ENCODE data around the gene STBD1. TPM values are rescaled to one million over a fixed set of nuclear protein-coding genes. Genes with fewer than 3 reads are reported as not detected.

STBD1 gene
- total RNA-seq, 4 donors from 2014 or later: 1.0 to 2.5 (median 1.4) TPM

DNA sequence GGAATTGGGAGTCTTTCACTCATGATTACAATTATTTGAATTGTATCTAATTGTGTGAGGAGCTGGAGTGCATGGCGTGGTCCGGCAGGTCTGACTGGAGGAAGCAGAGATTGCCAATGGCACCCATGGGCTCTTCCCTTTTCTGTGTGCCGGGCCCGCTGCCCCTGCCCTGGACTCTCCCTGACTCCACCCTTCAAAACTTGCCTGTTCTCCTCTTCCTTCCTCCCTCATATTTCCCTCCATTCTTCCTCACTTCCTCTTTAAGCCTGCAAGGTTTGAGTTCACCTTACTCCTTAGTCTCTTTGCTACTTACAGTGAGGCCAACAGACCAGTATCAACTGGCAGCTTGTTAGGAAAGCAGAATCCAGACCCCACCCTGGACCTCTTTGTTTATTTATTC lies 6.5 kb upstream of the STBD1 start:
- H3K4me3 ChIP-seq (replicated peaks in 1 of 3): no peak overlapping the region
- intact Hi-C loops (cut with DNase I): loop anchor here (10.0 kb wide), 1 partner anchor 115 kb away; no protein-coding TSS in a partner anchor
- H3K9me3 ChIP-seq: no peaks in the 10 kb centered on the region
- H3K27ac ChIP-seq: no peak overlapping the region
- WGBS, 2 donors: 77 to 87% methylated on average over 4 of the region's 4 CpGs
- H3K36me3 ChIP-seq: no peaks in the 10 kb centered on the region
- no peaks in the 10 kb centered on the region for H3K4me1 ChIP-seq
- no peaks in the 10 kb centered on the region for H3K27me3 ChIP-seq
- DNase-seq: no peak
- TF ChIP-seq POLR2A (IDR thresholded peaks at IDR 0.05): no peak
- TF ChIP-seq, protein P1, sequence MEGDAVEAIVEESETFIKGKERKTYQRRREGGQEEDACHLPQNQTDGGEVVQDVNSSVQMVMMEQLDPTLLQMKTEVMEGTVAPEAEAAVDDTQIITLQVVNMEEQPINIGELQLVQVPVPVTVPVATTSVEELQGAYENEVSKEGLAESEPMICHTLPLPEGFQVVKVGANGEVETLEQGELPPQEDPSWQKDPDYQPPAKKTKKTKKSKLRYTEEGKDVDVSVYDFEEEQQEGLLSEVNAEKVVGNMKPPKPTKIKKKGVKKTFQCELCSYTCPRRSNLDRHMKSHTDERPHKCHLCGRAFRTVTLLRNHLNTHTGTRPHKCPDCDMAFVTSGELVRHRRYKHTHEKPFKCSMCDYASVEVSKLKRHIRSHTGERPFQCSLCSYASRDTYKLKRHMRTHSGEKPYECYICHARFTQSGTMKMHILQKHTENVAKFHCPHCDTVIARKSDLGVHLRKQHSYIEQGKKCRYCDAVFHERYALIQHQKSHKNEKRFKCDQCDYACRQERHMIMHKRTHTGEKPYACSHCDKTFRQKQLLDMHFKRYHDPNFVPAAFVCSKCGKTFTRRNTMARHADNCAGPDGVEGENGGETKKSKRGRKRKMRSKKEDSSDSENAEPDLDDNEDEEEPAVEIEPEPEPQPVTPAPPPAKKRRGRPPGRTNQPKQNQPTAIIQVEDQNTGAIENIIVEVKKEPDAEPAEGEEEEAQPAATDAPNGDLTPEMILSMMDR (IDR thresholded peaks at IDR 0.05): no peak

- Histone ChIP-seq H3K4me3 (replicated peaks in 1 of 3) (no peak overlapping the region), H3K4me1 (no peaks in the 10 kb centered on the region), H3K27me3 (no peaks in the 10 kb centered on the region), H3K27ac (no peak overlapping the region), H3K36me3 (no peaks in the 10 kb centered on the region), H3K9me3 (no peaks in the 10 kb centered on the region)
- WGBS, 2 donors: 94 to 97% methylated on average over 4 of the region's 4 CpGs
- intact Hi-C loops (cut with DNase I): loop anchor here (10.0 kb wide), 1 partner anchor 116 kb away; no protein-coding TSS in a partner anchor
- TF ChIP-seq, protein P1 (IDR thresholded peaks at IDR 0.05): no peak
- TF ChIP-seq POLR2A (IDR thresholded peaks at IDR 0.05): no peak
- DNase-seq: no peak
These were observed 5.3 kb upstream of the STBD1 start for GRCh38 chr4:76301068-76301774.

DNA sequence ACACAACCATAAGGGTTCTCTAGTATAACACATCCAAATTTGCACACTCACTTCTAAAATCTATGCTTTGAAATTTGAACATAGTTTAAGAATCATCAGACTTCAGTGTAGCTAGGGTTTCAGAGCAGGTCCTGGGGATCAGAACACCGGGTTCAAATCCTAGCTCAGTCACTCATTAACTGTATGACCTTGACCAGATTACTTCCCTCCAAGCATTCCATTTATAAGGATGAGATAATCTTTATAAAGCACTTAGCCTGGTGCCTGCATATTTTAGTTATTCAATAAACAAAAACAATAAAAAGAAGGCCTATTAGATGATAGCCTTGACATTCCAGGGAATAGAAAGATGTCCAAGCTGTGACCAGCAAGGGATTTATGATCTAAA lies 4.8 kb upstream of the STBD1 start:
- Histone ChIP-seq H3K27me3 (no peaks in the 10 kb centered on the region), H3K4me3 (replicated peaks in 1 of 3) (no peak overlapping the region), H3K27ac (no peak overlapping the region), H3K4me1 (no peaks in the 10 kb centered on the region), H3K9me3 (no peaks in the 10 kb centered on the region), H3K36me3 (no peaks in the 10 kb centered on the region)
- intact Hi-C loops (cut with DNase I): loop anchor here (10.0 kb wide), 1 partner anchor 117 kb away; no protein-coding TSS in a partner anchor
- TF ChIP-seq POLR2A (IDR thresholded peaks at IDR 0.05): no peak
- TF ChIP-seq, protein P1 (IDR thresholded peaks at IDR 0.05): no peak
- 85 to 93% methylated on average over 1 of the region's 1 CpG for WGBS, 2 donors
- no peak for DNase-seq

DNA sequence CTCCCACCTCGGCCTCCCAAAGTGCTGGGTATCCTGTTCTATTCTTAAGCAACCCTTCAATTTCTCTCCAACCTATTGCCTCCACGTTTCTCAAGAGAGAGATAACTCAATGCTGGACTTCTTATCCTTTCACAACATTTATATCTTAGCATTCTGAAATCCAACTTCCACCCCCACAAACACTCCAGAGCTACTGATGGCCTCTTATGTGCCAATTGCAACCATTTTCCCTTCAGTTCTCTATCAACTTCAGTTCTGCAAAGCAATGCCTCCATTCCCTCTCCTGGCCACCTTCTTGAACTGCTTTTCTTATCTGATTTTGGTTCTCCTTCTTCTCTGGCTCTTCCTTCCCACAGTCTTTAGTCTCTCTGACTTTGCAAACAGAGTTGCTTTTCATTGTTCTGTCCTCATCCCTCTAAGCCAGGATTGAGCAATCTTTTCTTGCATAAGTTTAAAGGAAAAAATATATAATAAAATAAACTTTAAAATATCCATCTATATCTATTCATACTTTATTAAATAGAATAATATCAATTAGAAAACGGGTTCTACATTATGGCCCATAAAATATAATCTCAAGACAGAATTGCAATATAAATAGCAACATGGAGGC lies 3.6 kb upstream of the STBD1 start:
- WGBS, 2 donors: 78 to 82% methylated on average over 3 of the region's 3 CpGs
- no peaks in the 10 kb centered on the region for H3K9me3 ChIP-seq
- no peak for TF ChIP-seq POLR2A (IDR thresholded peaks at IDR 0.05)
- TF ChIP-seq, protein P1 (IDR thresholded peaks at IDR 0.05): no peak
- DNase-seq: no peak
- H3K27me3 ChIP-seq: no peaks in the 10 kb centered on the region
- no peak overlapping the region for H3K4me3 ChIP-seq (replicated peaks in 1 of 3)
- no peaks in the 10 kb centered on the region for H3K36me3 ChIP-seq
- no peak overlapping the region for H3K27ac ChIP-seq
- intact Hi-C loops (cut with DNase I): loop anchor here (10.0 kb wide), 1 partner anchor 118 kb away; no protein-coding TSS in a partner anchor
- peaks cover 3 to 6% of the 10 kb centered on the region in 2 donors for H3K4me1 ChIP-seq

Measured in thyroid gland (tissue), 4 donors.